GM18526 (cell line): ENCODE measurements around the gene BAZ2B.

Experiments used
- POLR2A ChIP-seq: IDR thresholded peaks from 3 replicates; pipeline ENCODE4 v1.6.1; 2011; ENCODE audit not compliant: insufficient read length; ENCODE audit errors: extremely low read depth

The BAZ2B gene, protein sequence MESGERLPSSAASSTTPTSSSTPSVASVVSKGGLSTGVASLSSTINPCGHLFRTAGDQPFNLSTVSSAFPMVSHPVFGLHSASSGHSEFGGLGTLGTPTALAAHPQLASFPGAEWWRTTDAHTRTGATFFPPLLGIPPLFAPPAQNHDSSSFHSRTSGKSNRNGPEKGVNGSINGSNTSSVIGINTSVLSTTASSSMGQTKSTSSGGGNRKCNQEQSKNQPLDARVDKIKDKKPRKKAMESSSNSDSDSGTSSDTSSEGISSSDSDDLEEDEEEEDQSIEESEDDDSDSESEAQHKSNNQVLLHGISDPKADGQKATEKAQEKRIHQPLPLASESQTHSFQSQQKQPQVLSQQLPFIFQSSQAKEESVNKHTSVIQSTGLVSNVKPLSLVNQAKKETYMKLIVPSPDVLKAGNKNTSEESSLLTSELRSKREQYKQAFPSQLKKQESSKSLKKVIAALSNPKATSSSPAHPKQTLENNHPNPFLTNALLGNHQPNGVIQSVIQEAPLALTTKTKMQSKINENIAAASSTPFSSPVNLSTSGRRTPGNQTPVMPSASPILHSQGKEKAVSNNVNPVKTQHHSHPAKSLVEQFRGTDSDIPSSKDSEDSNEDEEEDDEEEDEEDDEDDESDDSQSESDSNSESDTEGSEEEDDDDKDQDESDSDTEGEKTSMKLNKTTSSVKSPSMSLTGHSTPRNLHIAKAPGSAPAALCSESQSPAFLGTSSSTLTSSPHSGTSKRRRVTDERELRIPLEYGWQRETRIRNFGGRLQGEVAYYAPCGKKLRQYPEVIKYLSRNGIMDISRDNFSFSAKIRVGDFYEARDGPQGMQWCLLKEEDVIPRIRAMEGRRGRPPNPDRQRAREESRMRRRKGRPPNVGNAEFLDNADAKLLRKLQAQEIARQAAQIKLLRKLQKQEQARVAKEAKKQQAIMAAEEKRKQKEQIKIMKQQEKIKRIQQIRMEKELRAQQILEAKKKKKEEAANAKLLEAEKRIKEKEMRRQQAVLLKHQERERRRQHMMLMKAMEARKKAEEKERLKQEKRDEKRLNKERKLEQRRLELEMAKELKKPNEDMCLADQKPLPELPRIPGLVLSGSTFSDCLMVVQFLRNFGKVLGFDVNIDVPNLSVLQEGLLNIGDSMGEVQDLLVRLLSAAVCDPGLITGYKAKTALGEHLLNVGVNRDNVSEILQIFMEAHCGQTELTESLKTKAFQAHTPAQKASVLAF (N-terminal part only)

DNA sequence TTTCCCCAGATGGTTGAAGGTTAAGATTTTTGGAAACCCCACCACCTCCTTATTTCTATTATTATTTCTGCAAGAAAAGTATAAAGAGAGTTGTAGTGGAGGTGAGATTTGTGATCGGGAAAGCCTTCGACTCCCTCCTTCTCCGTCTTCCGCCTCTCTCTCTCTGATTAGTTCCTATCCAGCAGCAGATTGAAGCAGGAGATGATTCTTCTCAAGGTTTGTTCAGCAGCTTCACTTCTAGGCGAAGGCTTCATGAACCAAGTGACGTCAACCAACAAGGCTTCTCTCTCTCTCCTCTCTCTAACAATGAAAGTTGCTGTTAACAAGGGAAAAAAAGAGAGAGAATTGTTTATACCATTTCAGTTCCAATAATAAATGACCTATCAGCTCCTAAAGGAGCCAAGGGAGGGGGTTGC lies at the start of gene BAZ2B:
TSS of gene BAZ2B (minus strand) at position 263 of the 416 bp plus-strand sequence. CDS start 137,829 bp downstream, outside the sequence.
- TF ChIP-seq POLR2A: no peak

DNA sequence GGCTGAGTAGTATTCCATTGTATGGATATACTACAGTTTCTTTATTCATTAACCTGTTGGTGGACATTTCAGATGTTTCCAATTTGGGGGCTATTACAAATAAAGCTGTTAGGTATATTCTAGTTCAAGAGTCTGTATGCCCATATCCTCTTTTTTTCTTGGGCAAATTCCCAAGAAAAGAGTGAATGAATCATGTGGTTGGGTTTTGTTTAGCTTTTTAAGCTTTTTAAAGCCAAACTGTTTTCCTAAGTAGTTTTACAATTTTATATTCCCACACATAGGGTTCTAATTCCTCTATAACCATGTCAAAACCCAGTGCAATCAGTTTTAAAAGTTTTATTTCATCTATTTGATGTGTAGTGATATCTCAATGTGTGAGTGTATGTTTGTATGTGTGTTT lies 44.9 kb upstream of the BAZ2B start:
- TF ChIP-seq POLR2A: no peak

- no peak for TF ChIP-seq POLR2A
These were observed 42.8 kb upstream of the BAZ2B start for GRCh38 chr2:159658881-159659873.

- TF ChIP-seq POLR2A: no peak
These were observed 37.6 kb upstream of the BAZ2B start for GRCh38 chr2:159653962-159654361.

GRCh38 chr2:159651884-159652283 lies 35.5 kb upstream of the BAZ2B start:
- no peak for TF ChIP-seq POLR2A

DNA sequence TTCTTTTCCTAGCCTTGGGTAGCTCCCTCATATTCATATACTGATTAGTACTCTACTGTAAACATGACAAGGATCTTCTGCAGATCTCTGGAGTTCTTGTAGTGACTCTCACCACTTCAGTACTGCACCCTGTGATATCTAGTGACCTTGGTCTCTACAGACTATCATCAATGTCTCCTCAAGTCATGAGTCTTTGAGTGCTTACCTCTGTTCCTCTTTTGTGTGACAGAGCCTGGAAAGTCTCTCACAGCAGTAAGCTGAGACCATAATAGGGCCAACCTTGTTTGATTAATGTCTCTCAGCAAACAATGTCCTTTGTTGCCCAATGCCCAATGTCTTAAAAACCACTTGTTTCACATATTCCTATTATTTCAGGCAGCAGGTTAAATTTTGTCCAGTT lies 34.2 kb upstream of the BAZ2B start:
- no peak for TF ChIP-seq POLR2A

- TF ChIP-seq POLR2A: no peak
These were observed 32.3 kb upstream of the BAZ2B start for GRCh38 chr2:159648643-159649042.

GRCh38 chr2:159647667-159648066 lies 31.3 kb upstream of the BAZ2B start:
- no peak for TF ChIP-seq POLR2A

GRCh38 chr2:159640176-159640575 lies 23.8 kb upstream of the BAZ2B start:
- no peak for TF ChIP-seq POLR2A

DNA sequence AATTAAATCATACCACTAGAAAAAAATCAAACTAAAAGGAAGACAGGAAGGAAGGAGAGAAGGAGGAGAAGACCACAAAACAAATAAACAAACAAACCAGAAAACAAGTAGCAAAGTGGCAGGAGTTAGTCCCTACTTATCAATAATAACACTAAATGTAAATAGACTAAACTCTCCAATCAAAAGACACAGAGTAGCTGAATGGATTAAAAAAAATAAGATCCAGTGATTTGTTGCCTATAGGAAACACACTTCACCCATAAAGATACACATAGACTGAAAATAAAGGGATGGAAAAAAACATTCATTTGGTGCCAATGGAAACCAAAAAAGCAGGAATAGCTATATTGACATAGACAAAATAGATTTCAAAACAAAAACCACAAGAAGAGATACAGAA lies 23.4 kb upstream of the BAZ2B start:
- TF ChIP-seq POLR2A: no peak

- no peak for TF ChIP-seq POLR2A
These were observed 22.7 kb upstream of the BAZ2B start for GRCh38 chr2:159639071-159639470.

DNA sequence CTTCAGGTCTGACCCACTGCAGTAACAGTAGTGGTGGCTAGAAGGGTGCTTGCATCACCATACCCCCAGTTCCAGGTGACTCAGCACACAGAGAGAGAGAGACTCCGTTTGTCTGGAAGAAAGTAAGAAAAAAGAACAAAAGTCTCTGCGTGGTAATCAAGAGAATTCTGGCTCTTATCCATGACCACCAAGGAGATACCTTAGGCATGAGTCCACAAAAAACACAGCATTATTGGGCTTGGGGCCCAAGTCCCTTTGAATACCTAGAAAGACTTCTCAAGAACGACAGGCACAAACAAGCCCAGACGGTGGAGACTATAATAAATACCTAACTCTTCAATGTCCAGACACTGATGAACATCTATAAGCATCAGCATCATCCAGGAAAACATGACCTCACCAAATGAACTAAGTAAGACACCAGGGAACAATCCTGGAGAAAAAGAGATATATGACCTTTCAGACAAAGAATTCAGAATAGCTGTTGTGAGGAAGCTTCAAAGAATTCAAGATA lies 21.7 kb upstream of the BAZ2B start:
- no peak for TF ChIP-seq POLR2A

DNA sequence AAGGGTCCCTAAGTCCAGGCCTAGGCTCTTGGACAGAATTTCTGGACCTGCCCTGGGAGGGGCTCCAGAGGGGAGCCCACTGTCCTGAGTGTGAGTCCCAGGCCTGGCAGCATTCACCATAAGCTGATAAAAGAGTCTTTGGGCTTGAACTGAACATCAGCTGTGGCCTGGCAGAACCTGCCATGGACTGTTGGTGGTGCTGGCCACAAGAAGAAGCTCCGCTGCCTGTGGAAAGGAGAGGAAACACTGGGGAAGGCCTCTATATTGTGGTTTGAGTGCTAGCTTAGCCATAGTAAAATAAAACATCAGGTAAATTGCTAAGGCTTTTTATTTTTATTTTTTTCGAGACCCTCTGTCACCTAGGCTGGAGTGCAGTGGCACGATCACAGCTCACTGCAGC lies 20.9 kb upstream of the BAZ2B start:
- TF ChIP-seq POLR2A: no peak
